ENCODE results near the gene SH3RF3. TPM values are rescaled to one million over a fixed set of nuclear protein-coding genes. Genes with fewer than 3 reads are reported as not detected.
"Not testable (repeated sequence)": the region's sequence is repeated elsewhere in the genome, so short reads cannot be mapped to it uniquely, and the experiment has no call there.

The SH3RF3 gene
- total RNA-seq, 1 donor from 2014 or later = 0.23 TPM

DNA sequence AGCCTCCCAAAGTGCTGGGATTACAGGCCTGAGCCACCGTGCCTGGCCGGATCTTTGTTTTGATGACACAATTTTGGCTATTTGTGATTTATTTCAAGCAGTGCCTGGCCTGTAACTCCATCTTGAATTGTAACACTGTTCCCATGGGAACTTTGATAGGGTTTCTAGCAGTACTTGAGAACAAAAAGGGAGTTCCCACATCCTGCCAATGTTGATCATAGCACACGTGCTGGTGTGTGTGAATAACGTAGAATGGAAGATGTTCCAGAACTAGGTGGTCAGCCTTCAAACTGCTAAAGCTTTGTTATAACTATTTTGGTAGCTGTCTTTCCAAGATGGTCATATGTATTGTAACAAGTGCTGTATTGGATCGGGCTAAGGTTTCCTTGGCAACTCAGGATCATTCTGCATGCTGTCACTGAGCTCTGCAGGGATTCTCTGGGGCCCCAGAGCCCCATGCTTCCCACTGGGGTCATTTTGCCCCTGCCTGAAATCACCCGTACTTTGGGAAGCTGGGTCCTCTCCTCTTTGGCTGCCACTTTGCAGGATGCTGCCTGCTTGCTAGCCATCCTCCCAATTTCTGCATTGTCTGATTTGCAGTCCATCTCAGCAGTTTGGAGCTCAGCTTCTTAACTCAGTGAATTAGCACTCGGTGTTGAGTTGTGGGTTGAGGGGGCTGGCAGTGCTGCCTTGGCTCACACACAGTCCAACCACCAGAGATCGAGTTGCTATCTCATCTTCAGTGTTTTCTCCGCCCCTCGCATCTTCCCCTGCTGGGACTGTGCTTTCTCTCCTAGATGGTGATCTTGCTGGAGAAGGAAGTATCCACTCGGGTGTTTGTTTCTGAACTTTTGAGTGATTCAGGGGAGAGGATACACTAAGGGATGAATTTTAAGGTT, 26.8 kb downstream of the SH3RF3 start:
- intact Hi-C loops (cut with micrococcal nuclease) = no loop called here

DNA sequence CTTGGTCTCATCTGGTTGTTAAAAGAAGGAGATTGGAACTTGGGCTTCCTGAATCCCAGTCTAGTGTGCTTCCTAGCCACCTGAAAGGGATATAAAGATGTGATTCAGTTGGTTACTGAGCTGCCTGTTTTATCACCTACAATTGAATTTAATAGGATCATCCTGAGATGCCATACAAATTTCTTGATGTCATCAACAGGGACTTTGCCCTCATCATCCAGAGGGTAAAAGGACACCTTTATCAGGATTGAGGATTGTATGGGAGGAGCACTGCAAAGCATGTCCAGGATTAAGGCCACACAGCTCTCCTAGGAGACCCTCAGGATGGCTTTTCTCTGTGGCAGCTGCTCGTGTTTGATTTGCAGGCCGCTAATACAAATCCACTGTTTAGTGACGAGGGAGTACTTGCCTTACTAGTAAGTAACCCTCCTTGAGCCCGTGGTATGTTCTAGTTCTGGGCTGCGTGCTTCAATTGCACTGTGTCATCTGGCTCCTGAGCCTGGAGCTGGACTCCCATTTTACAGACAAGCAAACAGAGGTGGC, 28.6 kb downstream of the SH3RF3 start:
- intact Hi-C loops (cut with micrococcal nuclease) = no loop called here

- intact Hi-C loops (cut with micrococcal nuclease) = no loop called here
Measured at GRCh38 chr2:109158237-109158636, 29.2 kb downstream of the SH3RF3 start.

- intact Hi-C loops (cut with micrococcal nuclease) = no loop called here
Measured at GRCh38 chr2:109159096-109159495, 30.1 kb downstream of the SH3RF3 start.

- intact Hi-C loops (cut with micrococcal nuclease) = no loop called here
Measured at GRCh38 chr2:109160714-109161440, 31.9 kb downstream of the SH3RF3 start.

- intact Hi-C loops (cut with micrococcal nuclease) = not testable (repeated sequence)
Measured at GRCh38 chr2:109162367-109162766, 33.4 kb downstream of the SH3RF3 start.

GRCh38 chr2:109162999-109163398, 34.0 kb downstream of the SH3RF3 start:
- intact Hi-C loops (cut with micrococcal nuclease) = no loop called here

DNA sequence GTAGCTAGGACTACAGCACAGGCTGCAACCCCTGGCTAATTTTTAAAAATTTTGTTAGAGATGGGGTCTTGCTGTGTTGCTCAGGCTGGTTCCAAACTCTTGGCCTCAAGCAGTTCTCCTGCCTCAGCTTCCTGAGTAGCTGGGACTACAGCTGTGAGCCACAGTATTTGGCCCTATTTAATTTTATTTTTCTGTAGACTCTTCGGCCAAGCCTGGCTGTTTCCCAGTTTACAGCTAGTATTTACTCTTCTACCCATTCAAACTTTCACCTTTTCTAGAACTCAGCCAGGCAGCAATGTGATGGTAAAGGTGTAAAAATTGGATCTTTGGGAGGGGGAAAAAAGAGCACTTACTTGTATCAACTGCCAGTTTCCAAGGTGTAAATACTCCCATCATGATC, 35.3 kb downstream of the SH3RF3 start:
- intact Hi-C loops (cut with micrococcal nuclease) = no loop called here

DNA sequence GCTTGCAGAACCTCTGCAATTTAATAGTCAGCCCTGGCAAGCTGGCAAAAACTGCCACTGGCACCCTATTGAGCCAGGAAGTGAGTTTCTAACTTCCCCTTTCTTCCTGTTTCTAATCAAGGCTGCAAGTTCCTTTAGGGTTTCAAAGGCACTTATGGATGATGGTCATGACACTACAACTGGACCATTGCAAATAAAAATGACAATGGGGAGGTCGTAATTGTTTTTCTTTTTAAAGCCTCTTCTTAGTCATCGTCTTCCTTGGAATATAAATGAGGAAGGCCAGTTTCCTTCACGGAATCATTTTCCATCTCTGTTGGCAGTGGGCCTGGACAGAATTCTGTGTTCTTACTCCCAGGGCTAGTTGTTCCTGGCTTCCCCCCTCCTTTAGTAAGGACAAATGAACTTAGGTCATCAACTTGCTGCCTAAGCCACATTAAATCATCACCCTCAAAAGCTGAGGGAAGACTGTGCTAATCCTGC, 35.8 kb downstream of the SH3RF3 start:
- intact Hi-C loops (cut with micrococcal nuclease) = no loop called here

GRCh38 chr2:109166811-109167210, 37.8 kb downstream of the SH3RF3 start:
- intact Hi-C loops (cut with micrococcal nuclease) = no loop called here

DNA sequence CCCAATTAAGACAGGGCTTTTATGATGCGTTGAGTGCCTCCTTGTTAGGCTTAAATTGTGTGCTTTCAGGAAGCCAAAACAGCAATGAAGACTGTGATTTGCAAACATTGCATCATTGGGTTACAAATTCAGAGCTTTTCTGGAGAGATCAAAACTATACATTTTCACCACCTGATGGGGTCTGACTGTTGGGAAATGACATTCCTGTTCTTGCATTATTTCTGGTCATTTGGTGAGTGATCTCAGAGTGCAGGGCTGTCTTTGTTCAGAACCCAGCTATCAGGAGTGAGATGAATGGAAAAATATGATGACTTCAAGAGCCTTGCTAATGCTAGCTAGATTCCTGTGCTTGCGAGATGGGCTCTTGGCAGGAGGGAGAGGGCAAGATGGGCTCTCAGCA, 39.1 kb downstream of the SH3RF3 start:
- intact Hi-C loops (cut with micrococcal nuclease) = no loop called here

GRCh38 chr2:109168716-109169115, 39.7 kb downstream of the SH3RF3 start:
- intact Hi-C loops (cut with micrococcal nuclease) = no loop called here

- intact Hi-C loops (cut with micrococcal nuclease) = no loop called here
Measured at GRCh38 chr2:109170645-109171044, 41.6 kb downstream of the SH3RF3 start.

GRCh38 chr2:109171444-109172334, 42.7 kb downstream of the SH3RF3 start:
- intact Hi-C loops (cut with micrococcal nuclease) = no loop called here

GRCh38 chr2:109172556-109173105, 43.6 kb downstream of the SH3RF3 start:
- intact Hi-C loops (cut with micrococcal nuclease) = no loop called here

GRCh38 chr2:109173311-109174171, 44.5 kb downstream of the SH3RF3 start:
- intact Hi-C loops (cut with micrococcal nuclease) = no loop called here

DNA sequence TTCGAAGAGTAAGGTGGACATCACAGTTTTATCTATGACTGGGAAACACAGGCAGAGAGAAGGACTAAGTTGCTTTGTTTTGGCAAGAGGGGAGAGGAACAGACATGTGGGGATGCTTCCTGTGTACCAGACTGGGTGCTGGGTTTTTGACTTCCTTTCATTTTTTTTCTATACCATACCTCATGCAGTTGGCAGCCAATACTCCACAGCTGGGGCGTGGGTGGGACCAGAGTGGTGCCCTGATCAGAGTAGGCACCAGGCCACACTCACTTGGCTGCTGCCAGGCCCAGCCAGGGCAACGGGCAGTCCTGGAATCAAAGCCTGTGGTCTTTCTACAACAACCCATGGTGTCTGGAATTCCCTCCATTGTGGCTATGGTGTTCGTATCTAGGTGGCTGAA, 45.2 kb downstream of the SH3RF3 start:
- intact Hi-C loops (cut with micrococcal nuclease) = no loop called here

GRCh38 chr2:109174626-109175349, 45.8 kb downstream of the SH3RF3 start:
- intact Hi-C loops (cut with micrococcal nuclease) = no loop called here

- intact Hi-C loops (cut with micrococcal nuclease) = no loop called here
Measured at GRCh38 chr2:109175350-109175678, 46.3 kb downstream of the SH3RF3 start.

Measured in T-helper 2 cell treated with Interferon-gamma antibody and Interleukin-4, amounts not matched to agents 100 ng/mL and 5 ng/mL, for 36 hours (primary cell).